H7 (cell line): Measurements from ENCODE around the gene RAPGEF4. TPM values are rescaled to one million over a fixed set of nuclear protein-coding genes. Genes with fewer than 3 reads are reported as not detected.

Experiments
- DNase-seq: peaks from one replicate; pipeline ENCODE4 v3.0.0; 2012
- H3K27me3 ChIP-seq: 2 replicates; pipeline ENCODE4 v1.6.0; 2011; ENCODE audit warnings: mild to moderate bottlenecking, low read length; ENCODE audit not compliant: control insufficient read depth, insufficient read depth
- H3K36me3 ChIP-seq: replicated peaks from 2 replicates; pipeline ENCODE4 v1.5.1; 2011; ENCODE audit warnings: low read length; ENCODE audit not compliant: control insufficient read depth, insufficient read depth
- H3K4me3 ChIP-seq: 2 replicates; pipeline ENCODE4 v1.5.1; 2011; ENCODE audit warnings: low read depth, mild to moderate bottlenecking, control low read depth, low read length, moderate library complexity; ENCODE audit not compliant: insufficient read depth
- total RNA-seq: library from RNA; depleted of rRNA; stranded (reverse); fragments of >200 nt; shearing (Covaris generic); gene quantifications from 2 replicates; pipeline ENCODE4 v1.2.3, GENCODE V29; 2014

RAPGEF4 gene
- total RNA-seq, 1 experiment from 2014 or later, result 0.69 TPM

DNA sequence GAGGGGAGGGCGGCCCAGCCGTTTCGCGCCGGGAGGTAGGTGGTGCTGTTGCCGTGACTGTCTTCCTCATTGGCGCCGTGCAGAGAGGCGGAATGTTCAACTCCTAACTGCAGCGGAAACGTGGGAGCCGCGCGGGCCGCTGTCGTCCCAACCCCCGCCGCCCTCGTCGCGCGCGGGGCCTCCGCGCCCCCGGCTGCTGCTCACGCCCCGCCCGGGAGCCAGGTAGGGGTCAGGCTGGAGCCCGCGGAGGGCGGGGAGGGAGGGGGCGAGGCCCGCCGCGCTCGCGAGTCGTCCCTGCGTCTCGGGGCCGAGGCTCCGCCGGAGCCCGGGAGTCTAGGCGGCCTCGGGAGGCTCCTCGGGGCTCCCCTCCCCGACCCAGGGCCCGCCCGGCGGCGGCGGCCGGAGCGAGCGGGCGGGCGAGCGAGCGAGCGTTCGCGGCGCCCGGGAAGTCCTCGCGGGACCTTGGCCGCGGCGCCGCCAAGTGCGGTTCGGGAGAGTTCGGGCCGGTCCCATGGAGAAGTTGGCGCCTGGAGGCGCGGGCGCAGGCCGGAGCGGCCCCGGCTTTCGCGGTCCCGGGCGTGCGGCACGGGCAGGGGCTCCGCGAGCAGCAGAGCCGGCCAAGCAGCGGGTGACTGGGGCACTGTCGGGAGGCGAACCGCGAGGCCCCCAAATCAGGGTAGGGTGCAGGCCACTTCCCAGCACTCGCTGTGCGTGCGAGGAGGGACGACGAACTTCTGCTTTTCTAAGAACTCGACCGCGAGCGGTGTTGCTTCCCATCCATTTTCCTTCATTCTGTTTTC lies 340.3 kb downstream of the RAPGEF4 start, which contains the start of gene MAP3K20:
MAP3K20 (plus strand) TSS at position 66 of the 800 bp plus-strand sequence. CDS start 15,186 bp downstream, outside the sequence.
- peak within 1 kb of the TSS; percentile 70 for H3K4me3 ChIP-seq
- no peaks in the 10 kb centered on the region for H3K36me3 ChIP-seq
- peak; percentile 84 for DNase-seq
- peaks cover 2% of the 10 kb centered on the region; the same call in 1 of the 2 replicates for H3K27me3 ChIP-seq

DNA sequence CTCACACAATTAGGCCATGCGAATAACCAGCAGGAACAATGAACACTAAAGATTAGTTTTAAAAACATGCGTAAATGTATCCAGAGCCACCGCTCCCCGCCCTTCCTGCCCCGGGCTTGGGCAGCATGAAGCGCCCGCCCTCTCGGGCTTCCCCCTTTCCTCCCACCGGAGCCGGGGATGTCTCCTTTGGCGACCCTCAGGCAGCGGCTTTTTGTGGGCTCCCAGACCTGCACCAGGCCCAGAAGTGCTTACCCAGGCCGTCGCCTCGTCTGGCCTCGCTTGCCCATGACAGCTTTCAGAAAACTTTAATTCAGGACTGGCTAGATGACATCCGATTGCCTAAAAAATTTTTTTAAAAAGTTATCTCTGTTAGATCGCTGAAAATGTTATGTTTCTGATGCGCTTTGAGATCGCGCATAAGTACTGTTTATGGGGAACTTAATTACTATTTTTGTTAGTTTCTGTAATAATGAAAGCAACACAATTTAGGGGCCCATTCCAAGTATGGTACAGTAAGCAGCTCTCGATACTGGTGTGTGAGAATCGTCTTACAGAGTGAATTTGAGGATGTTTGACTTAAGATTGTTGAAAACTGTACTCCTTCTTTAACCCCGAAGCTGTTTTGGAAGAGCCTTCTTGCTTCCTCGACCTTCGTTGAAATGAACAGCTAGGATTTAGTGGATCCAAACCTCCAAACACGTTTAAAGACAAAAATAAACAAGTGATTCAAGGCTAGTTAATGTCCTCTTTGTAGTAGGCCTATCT lies 341.1 kb downstream of the RAPGEF4 start:
- Histone ChIP-seq H3K27me3 (peaks cover 2% of the 10 kb centered on the region; the same call in 1 of the 2 replicates), H3K4me3 (peak overlapping the region; percentile 70), H3K36me3 (no peaks in the 10 kb centered on the region)
- peak; percentile 67 for DNase-seq

DNA sequence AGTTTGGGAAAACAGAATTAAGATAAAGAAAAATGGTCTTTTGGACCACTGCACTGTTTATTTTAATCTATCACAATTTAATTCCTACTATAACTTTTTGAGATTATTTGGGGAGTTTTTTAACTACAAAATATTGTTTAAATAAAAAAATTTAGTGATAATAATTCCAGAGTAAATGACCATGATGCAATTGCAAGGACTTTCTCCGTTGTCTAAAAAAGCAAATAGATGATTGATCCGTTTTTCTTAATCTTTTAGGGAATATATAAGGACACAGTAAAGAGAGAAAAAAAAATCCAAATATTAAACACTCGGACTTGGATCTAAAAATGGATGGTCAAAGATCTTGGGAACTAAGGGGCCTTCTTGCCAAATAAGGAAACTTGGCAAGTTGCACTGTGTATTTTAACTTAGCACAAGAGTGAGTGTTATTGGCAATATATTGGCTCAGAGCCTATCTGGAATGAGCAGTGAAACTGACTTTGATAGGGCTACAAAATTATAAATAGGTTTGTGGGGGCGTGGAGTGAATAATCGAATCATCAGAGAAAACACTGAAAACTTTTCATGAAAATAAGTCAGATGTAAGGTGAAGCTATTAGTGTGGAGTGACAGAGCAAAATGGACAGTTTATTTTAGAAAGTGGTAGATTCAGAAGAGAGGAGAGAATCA lies 342.0 kb downstream of the RAPGEF4 start:
- DNase-seq, result no peak
- Histone ChIP-seq H3K27me3 (peaks cover 2% of the 10 kb centered on the region; the same call in 1 of the 2 replicates), H3K4me3 (no peak overlapping the region), H3K36me3 (no peaks in the 10 kb centered on the region)

DNA sequence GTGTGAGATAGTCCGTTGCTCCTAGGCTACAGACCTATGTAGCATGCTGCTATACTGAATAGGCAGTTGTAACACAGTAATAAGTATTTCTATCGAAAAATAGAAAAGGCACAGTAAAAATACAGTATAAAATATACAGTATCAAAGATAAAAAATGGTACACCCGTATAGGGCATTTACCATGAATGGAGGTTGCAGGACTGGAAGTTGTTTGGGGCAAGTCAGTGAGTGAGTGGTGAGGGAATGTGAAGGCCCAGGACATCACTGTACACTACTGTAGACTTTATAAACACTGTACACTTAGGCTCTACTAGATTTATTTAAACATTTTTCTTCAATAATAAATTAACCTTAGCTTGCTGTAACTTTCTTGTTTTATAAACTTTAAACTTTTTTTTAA lies 343.5 kb downstream of the RAPGEF4 start:
- Histone ChIP-seq H3K27me3 (peaks cover 2% of the 10 kb centered on the region; the same call in 1 of the 2 replicates), H3K36me3 (no peaks in the 10 kb centered on the region), H3K4me3 (no peak overlapping the region)
- DNase-seq, result no peak

DNA sequence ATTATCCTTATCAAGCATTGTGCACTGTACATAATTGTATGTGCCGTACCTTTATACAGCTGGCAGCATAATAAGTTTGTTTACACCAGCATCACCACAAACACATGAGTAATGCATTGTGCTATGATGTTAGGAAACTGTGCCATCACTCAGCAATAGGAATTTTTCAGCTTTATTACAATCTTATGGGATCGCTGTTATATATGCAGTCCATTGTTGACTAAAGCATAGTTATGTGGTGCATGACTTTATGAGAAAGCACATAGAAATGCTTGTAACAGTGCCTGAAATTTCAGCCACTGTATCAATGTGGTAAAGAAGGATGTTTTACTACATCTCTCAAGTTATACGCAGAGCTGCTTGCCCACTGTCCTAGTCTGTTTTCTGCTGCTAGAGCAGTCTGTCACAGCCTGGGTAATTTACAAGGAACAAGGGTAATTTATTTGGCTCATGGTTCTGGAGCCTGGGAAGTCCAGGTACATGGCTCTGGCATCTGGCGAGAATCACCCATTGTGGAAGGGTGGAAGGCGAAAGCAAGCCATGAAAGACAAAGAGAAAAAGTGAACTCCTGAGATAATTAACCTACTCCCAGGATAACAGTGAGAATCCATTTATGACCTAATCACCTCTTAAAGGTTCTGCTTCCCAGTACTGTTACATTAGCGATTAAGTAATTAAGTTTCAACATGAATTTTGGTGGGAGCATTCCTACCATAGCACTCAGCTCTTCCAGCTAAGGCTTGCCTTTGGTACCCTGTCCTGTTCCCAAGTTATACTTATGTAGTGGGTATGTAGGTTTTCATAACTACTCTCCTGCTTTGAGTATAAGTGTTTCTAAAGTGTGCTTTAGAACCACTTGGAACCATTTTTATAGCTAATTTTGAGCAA lies 344.6 kb downstream of the RAPGEF4 start:
- no peak overlapping the region for H3K4me3 ChIP-seq
- peaks cover 2% of the 10 kb centered on the region; the same call in 1 of the 2 replicates for H3K27me3 ChIP-seq
- H3K36me3 ChIP-seq, result no peaks in the 10 kb centered on the region
- DNase-seq, result no peak

DNA sequence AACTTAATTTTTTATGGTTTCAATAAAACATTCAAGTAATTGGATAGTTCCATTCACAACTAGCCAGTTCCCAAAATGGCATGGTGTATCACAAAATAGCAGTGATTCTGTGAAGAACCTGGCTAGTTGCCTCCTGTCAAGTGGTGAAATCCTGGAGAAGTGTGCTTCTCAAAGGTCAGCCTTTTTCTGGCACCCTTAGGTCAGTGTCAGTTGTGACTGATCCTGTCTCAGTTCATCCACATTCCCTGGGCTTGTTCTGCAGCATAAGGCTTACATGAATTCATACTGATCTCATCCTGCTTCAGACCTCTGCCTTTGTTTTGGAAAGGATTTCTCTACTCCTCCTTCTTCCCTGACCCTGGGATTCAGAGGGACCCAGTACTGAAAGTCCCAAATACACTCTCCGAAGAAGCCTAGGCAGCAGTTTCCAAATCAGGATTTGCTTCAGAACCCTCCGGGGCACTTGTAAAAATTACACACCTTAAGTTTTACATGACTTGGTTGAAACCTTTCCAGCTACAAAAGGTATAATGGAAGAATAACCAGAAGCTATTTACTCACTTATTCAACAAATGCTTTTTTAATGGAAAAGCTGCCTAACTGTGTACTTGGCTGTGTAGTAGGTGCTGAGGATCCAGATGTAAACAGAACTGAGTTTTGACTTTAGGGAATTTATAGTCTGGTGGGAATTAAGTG lies 351.0 kb downstream of the RAPGEF4 start:
- Histone ChIP-seq H3K27me3 (no peaks in the 10 kb centered on the region), H3K36me3 (no peaks in the 10 kb centered on the region), H3K4me3 (no peak overlapping the region)
- no peak for DNase-seq

DNA sequence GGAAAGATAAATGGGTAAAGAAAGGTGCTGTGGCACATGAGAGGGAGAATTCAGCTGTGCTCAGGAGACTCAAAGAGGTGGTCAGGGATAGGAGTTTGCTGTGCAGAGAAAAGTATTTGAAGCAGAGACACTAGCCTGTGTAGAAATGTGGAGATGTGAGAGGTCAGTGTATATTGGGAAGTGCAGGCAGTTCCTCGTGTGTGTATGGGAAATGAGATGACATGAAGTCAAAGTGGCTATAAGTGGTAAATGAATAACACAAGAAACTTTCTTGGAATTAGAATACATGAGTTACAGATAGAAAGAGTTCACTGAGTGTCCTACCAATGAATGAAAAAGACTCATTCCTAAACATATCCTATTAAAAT lies 351.6 kb downstream of the RAPGEF4 start:
- Histone ChIP-seq H3K36me3 (no peaks in the 10 kb centered on the region), H3K4me3 (no peak overlapping the region), H3K27me3 (no peaks in the 10 kb centered on the region)
- DNase-seq, result no peak

DNA sequence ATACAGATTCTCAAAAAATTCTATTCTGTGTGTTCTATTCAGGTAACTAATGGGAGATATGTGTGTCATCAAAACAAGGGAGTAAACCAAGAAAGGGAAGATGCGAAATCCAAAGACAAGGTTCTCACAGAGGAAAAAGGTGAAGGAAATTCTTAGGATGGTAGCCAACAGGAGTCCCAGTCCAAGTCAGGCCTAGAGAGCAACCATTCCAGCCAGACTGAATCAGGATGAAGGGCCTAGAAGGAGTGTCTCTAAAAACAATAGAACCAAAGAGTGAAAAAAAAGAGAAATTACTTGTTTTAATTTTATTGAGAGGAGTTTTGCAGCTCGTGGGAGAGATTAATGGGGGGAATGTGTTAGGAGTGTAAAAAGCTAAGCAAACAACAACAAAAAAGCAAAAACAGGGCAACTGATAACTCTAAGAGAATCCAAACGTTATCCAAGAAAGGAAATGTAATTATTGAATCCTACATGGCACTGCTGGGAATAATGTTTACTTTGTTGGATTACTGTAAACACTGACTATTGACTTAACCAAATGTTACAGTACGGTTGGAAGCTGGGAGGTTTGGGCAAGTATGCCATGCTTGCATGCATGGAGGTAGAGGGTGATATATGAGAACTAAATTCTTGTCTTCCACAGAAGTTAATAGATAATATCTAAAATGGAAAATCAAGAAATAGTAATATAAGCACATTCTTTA lies 352.3 kb downstream of the RAPGEF4 start:
- no peak for DNase-seq
- Histone ChIP-seq H3K36me3 (no peaks in the 10 kb centered on the region), H3K27me3 (no peaks in the 10 kb centered on the region), H3K4me3 (no peak overlapping the region)

DNA sequence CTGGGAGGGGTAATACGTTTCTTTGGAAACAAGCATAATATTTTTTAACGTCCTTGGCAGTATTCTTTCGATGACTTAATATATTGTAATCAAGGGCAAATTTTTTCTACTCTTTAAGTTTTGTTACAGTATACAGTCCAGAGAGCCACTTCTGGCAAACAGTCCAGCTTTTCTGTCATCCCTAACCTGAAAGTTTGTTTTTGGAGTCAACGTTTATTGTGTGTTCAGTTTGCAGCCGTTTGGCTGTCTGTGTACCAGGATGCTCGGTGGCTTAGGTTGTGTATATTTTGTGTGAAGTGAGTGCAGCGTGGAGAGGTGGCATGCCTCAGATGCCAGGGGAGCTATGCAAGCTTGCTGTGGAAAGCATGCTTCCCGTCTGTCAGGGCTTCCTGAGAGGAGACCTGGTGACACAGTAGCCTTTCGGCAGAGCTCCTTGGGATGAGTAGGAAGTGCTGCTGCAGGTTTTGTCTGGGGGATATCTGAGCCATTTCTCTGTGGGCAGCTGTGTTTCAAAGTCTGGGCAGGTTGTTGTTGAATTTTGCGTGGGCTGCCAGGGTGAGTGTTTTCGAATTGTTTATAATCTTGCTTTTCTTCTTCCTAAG lies 354.7 kb downstream of the RAPGEF4 start:
- no peaks in the 10 kb centered on the region for H3K36me3 ChIP-seq
- no peaks in the 10 kb centered on the region for H3K27me3 ChIP-seq
- DNase-seq, result no peak
- H3K4me3 ChIP-seq, result no peak overlapping the region

DNA sequence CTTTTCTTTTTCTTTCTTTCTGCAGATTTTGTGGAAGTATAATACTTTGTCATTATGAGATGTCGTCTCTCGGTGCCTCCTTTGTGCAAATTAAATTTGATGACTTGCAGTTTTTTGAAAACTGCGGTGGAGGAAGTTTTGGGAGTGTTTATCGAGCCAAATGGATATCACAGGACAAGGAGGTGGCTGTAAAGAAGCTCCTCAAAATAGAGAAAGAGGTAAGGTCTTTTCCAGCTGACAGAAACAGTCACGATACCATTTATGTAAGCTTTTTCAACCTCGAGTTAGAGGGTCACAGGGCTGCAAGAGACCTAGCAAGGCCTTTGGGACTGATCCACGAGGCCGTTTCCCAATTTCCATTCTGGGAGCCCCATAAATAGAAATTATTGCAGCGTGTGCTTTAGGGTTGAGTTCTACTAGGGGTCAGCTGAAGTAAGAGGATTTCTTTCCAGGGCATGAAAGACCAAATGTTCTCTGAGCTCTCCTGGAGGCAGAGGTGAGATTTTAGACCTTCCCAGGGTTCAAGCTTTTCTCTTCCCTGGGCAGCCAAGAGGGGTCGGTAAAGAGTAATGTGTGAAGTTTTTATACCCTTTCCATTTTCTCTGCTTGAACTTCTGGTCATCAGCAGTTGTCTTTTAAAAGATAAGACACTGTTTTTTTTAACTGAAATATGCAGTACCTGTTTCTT lies 355.5 kb downstream of the RAPGEF4 start:
- H3K27me3 ChIP-seq, result no peaks in the 10 kb centered on the region
- no peaks in the 10 kb centered on the region for H3K36me3 ChIP-seq
- DNase-seq, result no peak
- no peak overlapping the region for H3K4me3 ChIP-seq

DNA sequence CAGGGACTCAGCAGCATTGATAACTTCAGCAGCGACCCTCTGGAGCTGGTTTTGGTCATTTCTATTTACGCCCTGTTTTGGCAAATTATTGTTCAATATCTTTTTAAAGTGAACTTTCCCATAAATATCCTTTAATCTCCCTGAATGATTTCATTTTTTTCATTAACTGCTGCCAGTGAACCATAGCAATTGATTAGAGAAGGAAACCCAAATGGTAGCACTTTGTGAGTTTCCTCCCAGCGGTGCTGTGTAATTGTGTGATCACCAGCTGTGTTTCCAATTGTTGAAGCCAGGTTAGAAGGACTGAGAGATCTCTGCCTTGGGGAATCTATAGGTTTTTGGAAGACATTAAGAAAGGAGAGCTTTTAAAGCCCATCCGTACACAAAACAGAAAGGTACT lies 356.3 kb downstream of the RAPGEF4 start:
- Histone ChIP-seq H3K4me3 (no peak overlapping the region), H3K27me3 (no peaks in the 10 kb centered on the region), H3K36me3 (no peaks in the 10 kb centered on the region)
- no peak for DNase-seq

DNA sequence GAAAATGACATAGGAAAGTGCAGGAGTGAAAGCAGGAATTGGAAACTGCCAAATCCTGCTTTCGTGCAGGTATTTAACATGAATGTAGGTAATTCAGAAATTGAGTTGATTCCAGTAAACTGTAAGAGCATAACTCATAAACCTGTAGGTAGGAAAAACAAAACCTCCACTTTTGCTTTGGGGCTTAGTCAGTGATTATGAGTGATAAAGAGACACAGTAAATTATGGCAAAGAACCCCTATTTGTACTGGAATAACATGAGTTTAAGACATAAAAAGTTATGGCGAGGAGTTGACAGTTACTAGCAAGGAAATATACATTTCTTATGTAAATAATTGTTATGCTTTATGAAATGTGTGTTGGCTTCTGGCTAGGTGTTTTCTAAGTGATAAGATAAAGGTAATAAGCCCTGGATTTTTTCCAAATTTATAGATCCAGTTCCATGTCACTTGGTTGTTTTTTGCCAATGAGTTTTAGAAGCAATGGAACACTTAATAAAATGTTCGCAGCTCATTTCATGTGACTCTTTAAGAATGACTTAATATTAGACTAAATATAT lies 357.3 kb downstream of the RAPGEF4 start:
- H3K4me3 ChIP-seq, result no peak overlapping the region
- H3K27me3 ChIP-seq, result no peaks in the 10 kb centered on the region
- H3K36me3 ChIP-seq, result no peaks in the 10 kb centered on the region
- DNase-seq, result no peak
